Osteoblast (primary cell): ENCODE results near the gene MVK. TPM values are rescaled to one million over a fixed set of nuclear protein-coding genes. Genes with fewer than 3 reads are reported as not detected.

Experiments used
- DNase-seq: peaks from one replicate; pipeline ENCODE4 v3.0.0; 2011; ENCODE audit warnings: low spot score, mixed read lengths; ENCODE audit not compliant: insufficient read length; ENCODE audit errors: missing footprints
- H2AFZ ChIP-seq: 2 replicates; pipeline ENCODE4 v1.6.0; 2011; ENCODE audit warnings: mild to moderate bottlenecking, low read length
- H3K27ac ChIP-seq: 2 replicates; pipeline ENCODE4 v1.5.1; 2011; ENCODE audit warnings: mild to moderate bottlenecking, low read depth, low read length, moderate library complexity
- H3K27me3 ChIP-seq: 2 replicates; pipeline ENCODE4 v1.6.0; 2012; ENCODE audit warnings: mild to moderate bottlenecking, control low read depth, inconsistent platforms, low read length, moderate library complexity; ENCODE audit not compliant: insufficient read depth
- H3K36me3 ChIP-seq: 2 replicates; pipeline ENCODE4 v1.5.1; 2011; ENCODE audit warnings: mild to moderate bottlenecking, low read length, control low read depth, moderate library complexity; ENCODE audit not compliant: insufficient read depth
- H3K4me1 ChIP-seq: 2 replicates; pipeline ENCODE4 v1.5.1; 2011; ENCODE audit warnings: mild to moderate bottlenecking, low read length, control low read depth, moderate library complexity; ENCODE audit not compliant: insufficient read depth
- H3K4me2 ChIP-seq: 2 replicates; pipeline ENCODE4 v1.6.0; 2011; ENCODE audit warnings: mild to moderate bottlenecking, low read length; ENCODE audit not compliant: insufficient read depth
- H3K4me3 ChIP-seq: fragments of 200-600 bp; sonication (generic); 3 replicates; pipeline ENCODE4 v1.5.1; 2012; ENCODE audit warnings: mild to moderate bottlenecking, low read length, inconsistent platforms; ENCODE audit not compliant: insufficient read depth
- H3K79me2 ChIP-seq: 2 replicates; pipeline ENCODE4 v1.6.0; 2012; ENCODE audit warnings: mild to moderate bottlenecking, low read length, control low read depth, inconsistent platforms; ENCODE audit not compliant: insufficient read depth
- H3K9me3 ChIP-seq: 2 replicates; pipeline ENCODE4 v1.5.1; 2011; ENCODE audit warnings: low read depth, low read length, control low read depth
- H4K20me1 ChIP-seq: 2 replicates; pipeline ENCODE4 v1.6.0; 2012; ENCODE audit warnings: mild to moderate bottlenecking, low read length, control low read depth; ENCODE audit not compliant: insufficient read depth
- CTCF ChIP-seq: IDR thresholded peaks from 2 replicates; pipeline ENCODE4 v1.5.1; 2011; ENCODE audit warnings: mild to moderate bottlenecking, low read depth, low read length, moderate library complexity; ENCODE audit errors: extremely low read depth
- total RNA-seq: library from RNA; depleted of rRNA; stranded (reverse); fragments of >200 nt; gene quantifications from 2 replicates; pipeline ENCODE4 v1.2.3, GENCODE V29; 2012

The MVK gene
- total RNA-seq, 1 donor = 31.1 TPM

GRCh38 chr12:109582636-109583035, 9.0 kb downstream of the MVK start:
- peak; percentile 1 for DNase-seq
- no peak overlapping the region for H2AFZ ChIP-seq
- no peaks in the 10 kb centered on the region for H3K4me1 ChIP-seq
- H3K27me3 ChIP-seq = no peaks in the 10 kb centered on the region
- H3K36me3 ChIP-seq = peaks cover 23% of the 10 kb centered on the region
- no peaks in the 10 kb centered on the region for H3K9me3 ChIP-seq
- H4K20me1 ChIP-seq = no peaks in the 10 kb centered on the region
- no peak overlapping the region for H3K27ac ChIP-seq
- TF ChIP-seq CTCF = no peak
- no peak overlapping the region for H3K4me3 ChIP-seq
- no peak overlapping the region for H3K4me2 ChIP-seq
- no peaks in the 10 kb centered on the region for H3K79me2 ChIP-seq

GRCh38 chr12:109583733-109584132, 10.1 kb downstream of the MVK start:
- no peaks in the 10 kb centered on the region for H3K4me1 ChIP-seq
- peak; percentile 63 for DNase-seq
- no peak overlapping the region for H3K4me2 ChIP-seq
- no peaks in the 10 kb centered on the region for H3K9me3 ChIP-seq
- no peak overlapping the region for H3K27ac ChIP-seq
- H2AFZ ChIP-seq = no peak overlapping the region
- no peak for TF ChIP-seq CTCF
- H3K36me3 ChIP-seq = peaks cover 14% of the 10 kb centered on the region
- H3K4me3 ChIP-seq = no peak overlapping the region
- no peaks in the 10 kb centered on the region for H4K20me1 ChIP-seq
- H3K27me3 ChIP-seq = no peaks in the 10 kb centered on the region
- no peaks in the 10 kb centered on the region for H3K79me2 ChIP-seq

- Histone ChIP-seq H4K20me1 (no peaks in the 10 kb centered on the region), H2AFZ (no peak overlapping the region), H3K27ac (no peak overlapping the region), H3K4me3 (no peak overlapping the region), H3K4me2 (no peak overlapping the region), H3K79me2 (no peaks in the 10 kb centered on the region), H3K27me3 (no peaks in the 10 kb centered on the region), H3K4me1 (no peaks in the 10 kb centered on the region), H3K36me3 (peaks cover 7% of the 10 kb centered on the region), H3K9me3 (no peaks in the 10 kb centered on the region)
- TF ChIP-seq CTCF = no peak
- DNase-seq = peak; percentile 55
Observed at GRCh38 chr12:109586385-109587296, 13.0 kb downstream of the MVK start.

- H4K20me1 ChIP-seq = no peaks in the 10 kb centered on the region
- H3K27ac ChIP-seq = no peak overlapping the region
- no peaks in the 10 kb centered on the region for H3K27me3 ChIP-seq
- peaks cover 4% of the 10 kb centered on the region for H3K36me3 ChIP-seq
- TF ChIP-seq CTCF = no peak
- H3K9me3 ChIP-seq = no peaks in the 10 kb centered on the region
- H3K4me2 ChIP-seq = no peak overlapping the region
- no peaks in the 10 kb centered on the region for H3K4me1 ChIP-seq
- H3K4me3 ChIP-seq = no peak overlapping the region
- no peak overlapping the region for H2AFZ ChIP-seq
- DNase-seq = peak; percentile 51
- H3K79me2 ChIP-seq = no peaks in the 10 kb centered on the region
Observed at GRCh38 chr12:109587921-109588320, 14.3 kb downstream of the MVK start.
